ENCODE measurements around the gene PPL.

PPL gene

GRCh38 chr16:4920826-4921225, 16.1 kb downstream of the PPL start:
- TF ChIP-seq TCF12 (IDR thresholded peaks at IDR 0.05; ENCODE audit: low read depth) (no peak), RAD21 (IDR thresholded peaks at IDR 0.05; ENCODE audit: low read depth) (no peak), MAX (IDR thresholded peaks at IDR 0.05) (no peak), TEAD4 (IDR thresholded peaks at IDR 0.05) (no peak), USF1 (IDR thresholded peaks at IDR 0.05) (no peak), EGR1 (IDR thresholded peaks at IDR 0.05) (no peak), TAF1 (IDR thresholded peaks at IDR 0.05; ENCODE audit: low read depth) (no peak), ZBTB7A (IDR thresholded peaks at IDR 0.05; ENCODE audit: low read depth) (no peak), CREB1 (IDR thresholded peaks at IDR 0.05; ENCODE audit: low read depth) (no peak), NFIC (IDR thresholded peaks at IDR 0.05) (no peak), FOXM1 (IDR thresholded peaks at IDR 0.05; ENCODE audit: borderline replicate concordance, low read depth) (no peak), REST (IDR thresholded peaks at IDR 0.05; ENCODE audit: low read depth) (no peak)

- TF ChIP-seq TAF1 (IDR thresholded peaks at IDR 0.05; ENCODE audit: low read depth) (no peak), CEBPB (IDR thresholded peaks at IDR 0.05) (peak; percentile 70), USF1 (IDR thresholded peaks at IDR 0.05) (no peak), EP300 (IDR thresholded peaks at IDR 0.05; ENCODE audit: borderline replicate concordance) (peak; percentile 98), REST (IDR thresholded peaks at IDR 0.05; ENCODE audit: low read depth) (no peak), RAD21 (IDR thresholded peaks at IDR 0.05; ENCODE audit: low read depth) (peak; percentile 39; the same call in 1 of the 2 replicates), ZBTB7A (IDR thresholded peaks at IDR 0.05; ENCODE audit: low read depth) (0 out of 2 replicates have a peak, but pooled peaks have one; percentile 21), NFIC (IDR thresholded peaks at IDR 0.05) (peak; percentile 97), CREB1 (IDR thresholded peaks at IDR 0.05; ENCODE audit: low read depth) (no peak), FOXM1 (IDR thresholded peaks at IDR 0.05; ENCODE audit: borderline replicate concordance, low read depth) (peak; percentile 94), EGR1 (IDR thresholded peaks at IDR 0.05) (no peak), TEAD4 (IDR thresholded peaks at IDR 0.05) (peak; percentile 100), MAX (IDR thresholded peaks at IDR 0.05) (peak; percentile 93), YY1 (IDR thresholded peaks at IDR 0.05; ENCODE audit: low read depth) (peak; percentile 83), TCF12 (IDR thresholded peaks at IDR 0.05; ENCODE audit: low read depth) (peak; percentile 99)
Measured at GRCh38 chr16:4918781-4919251, 18.1 kb downstream of the PPL start.

- TF ChIP-seq TAF1 (IDR thresholded peaks at IDR 0.05; ENCODE audit: low read depth), result no peak
- TF ChIP-seq EGR1 (IDR thresholded peaks at IDR 0.05), result no peak
- TF ChIP-seq TCF12 (IDR thresholded peaks at IDR 0.05; ENCODE audit: low read depth), result no peak
- no peak for TF ChIP-seq FOXM1 (IDR thresholded peaks at IDR 0.05; ENCODE audit: borderline replicate concordance, low read depth)
- TF ChIP-seq RAD21 (IDR thresholded peaks at IDR 0.05; ENCODE audit: low read depth), result no peak
- TF ChIP-seq CEBPB (IDR thresholded peaks at IDR 0.05), result no peak
- TF ChIP-seq REST (IDR thresholded peaks at IDR 0.05; ENCODE audit: low read depth), result no peak
- no peak for TF ChIP-seq MAX (IDR thresholded peaks at IDR 0.05)
- no peak for TF ChIP-seq NFIC (IDR thresholded peaks at IDR 0.05)
- TF ChIP-seq EP300 (IDR thresholded peaks at IDR 0.05; ENCODE audit: borderline replicate concordance), result no peak
- no peak for TF ChIP-seq USF1 (IDR thresholded peaks at IDR 0.05)
- TF ChIP-seq TEAD4 (IDR thresholded peaks at IDR 0.05), result no peak
- no peak for TF ChIP-seq ZBTB7A (IDR thresholded peaks at IDR 0.05; ENCODE audit: low read depth)
- TF ChIP-seq CREB1 (IDR thresholded peaks at IDR 0.05; ENCODE audit: low read depth), result no peak
- no peak for TF ChIP-seq YY1 (IDR thresholded peaks at IDR 0.05; ENCODE audit: low read depth)
Measured at GRCh38 chr16:4917117-4917516, 19.8 kb downstream of the PPL start.
